GM12801 (cell line): ENCODE results near the gene ZNF385C.

Source experiments
- CTCF ChIP-seq: IDR thresholded peaks from one replicate; pipeline ENCODE4 v1.5.1; 2011; ENCODE audit warnings: control low read depth; ENCODE audit not compliant: insufficient read length; ENCODE audit errors: extremely low read depth

The ZNF385C gene

GRCh38 chr17:42110301-42111264 lies 12.3 kb upstream of the ZNF385C start:
- TF ChIP-seq CTCF = no peak

DNA sequence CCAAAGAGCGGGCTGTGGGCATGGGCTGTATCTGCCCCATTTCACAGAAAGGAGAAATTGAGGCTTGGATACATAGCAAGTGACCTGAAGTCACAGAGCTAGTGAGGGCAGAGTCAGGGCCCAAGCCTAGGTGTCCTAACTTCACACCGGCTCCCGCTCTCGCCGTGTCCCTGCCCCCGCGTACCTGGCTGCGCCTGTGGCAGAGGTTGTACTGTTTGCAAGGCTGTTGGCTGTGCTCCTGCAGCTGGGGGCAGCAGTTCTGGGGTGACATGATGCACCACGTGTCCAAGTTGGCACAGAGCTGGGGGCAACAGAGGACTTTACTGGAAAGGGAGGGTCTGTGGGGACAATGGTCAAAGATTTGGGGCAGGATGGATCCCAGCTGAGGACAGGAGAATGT lies 10.8 kb upstream of the ZNF385C start:
- TF ChIP-seq CTCF = no peak

DNA sequence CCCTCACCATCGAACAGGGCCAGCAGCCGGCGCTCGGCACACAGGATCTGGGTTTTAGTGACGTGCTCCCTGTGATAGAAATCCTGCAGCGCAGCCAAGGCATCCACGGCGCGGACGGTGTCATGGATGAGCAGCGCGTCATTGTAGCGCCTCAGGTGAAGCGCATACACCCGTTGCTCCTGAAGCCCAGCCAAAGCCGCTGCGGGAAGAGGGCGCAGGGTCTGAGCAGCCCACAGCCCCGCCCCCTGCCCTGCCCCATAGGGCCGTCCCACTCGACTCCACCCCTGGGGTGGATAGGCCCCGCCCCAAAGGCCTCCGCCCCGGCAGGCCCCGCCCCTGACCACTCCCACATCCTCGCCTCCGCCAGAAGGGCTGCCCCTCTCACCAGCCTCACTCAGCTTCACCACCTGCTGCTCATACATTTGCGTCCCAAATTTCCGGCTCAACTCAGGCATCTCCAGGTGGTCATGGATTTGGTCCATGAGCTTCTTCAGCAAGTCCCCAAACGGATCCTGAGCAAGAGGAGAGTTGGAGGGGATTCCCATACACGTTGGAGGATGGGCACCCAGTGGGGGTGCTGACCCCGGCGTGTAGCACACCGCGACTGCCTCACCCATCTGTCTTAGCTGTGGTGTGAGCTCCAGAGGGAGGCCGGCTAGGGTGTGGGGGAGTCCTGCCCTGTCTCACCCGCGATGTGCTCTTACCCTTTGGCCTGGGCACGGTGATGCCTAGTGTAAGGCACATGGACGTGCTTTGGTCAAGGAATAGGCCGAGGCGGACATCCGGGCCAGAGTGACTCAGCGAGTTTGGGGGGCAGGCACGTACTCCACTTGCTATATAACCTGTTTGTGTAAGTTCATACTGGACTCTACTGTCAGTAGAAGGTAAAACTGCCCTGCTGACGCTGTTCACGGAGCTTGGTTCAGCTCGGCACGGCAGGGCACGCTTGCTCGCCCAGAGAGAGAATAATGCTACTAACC lies 9.6 kb upstream of the ZNF385C start:
- TF ChIP-seq CTCF = no peak

DNA sequence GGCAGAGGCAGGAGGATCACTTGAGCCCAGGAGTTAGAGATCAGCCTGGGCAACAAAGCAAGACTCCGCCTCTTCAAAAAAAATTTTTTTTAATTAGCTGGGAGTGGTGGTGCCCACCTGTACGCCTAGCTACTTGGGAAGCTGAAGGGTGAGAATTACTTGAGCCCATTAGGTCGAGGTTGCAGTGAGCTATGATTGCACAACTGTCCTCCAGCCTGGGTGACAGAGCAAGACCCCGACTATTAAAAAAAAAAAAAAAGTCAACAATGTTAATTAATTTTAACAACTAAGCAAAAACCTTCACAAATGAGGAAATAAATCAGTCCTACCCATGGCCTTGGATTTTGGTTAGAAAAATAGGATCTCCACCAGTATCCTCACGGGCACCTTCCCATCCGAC lies 8.9 kb upstream of the ZNF385C start:
- no peak for TF ChIP-seq CTCF

DNA sequence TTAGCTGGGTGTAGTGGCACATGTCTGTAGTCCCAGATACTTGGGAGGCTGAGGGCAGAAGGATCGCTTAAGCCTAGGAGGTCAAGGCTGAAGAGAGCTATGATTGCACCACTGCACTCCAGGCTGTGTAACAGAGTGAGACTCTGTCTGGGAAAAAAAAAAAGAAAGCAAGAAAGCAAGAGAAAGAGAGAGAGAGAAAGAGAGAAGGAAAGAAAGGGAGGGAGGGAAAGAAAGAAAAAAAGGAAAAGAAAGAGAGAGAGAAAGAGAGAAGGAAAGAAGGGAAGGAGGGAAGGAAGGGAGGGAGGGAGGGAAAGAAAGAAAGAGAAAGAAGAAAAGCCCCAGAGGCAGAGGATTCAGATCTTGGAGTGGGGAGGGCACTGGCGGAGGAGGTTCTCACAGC lies 7.7 kb upstream of the ZNF385C start:
- no peak for TF ChIP-seq CTCF

- TF ChIP-seq CTCF = no peak
These were observed 6.0 kb upstream of the ZNF385C start for GRCh38 chr17:42104264-42104663.
